Measurements from ENCODE around the gene TAS2R40. TPM values are rescaled to one million over a fixed set of nuclear protein-coding genes. Genes with fewer than 3 reads are reported as not detected.

The TAS2R40 gene
- total and polyA plus RNA-seq, 10 of the 15 experiments (the other 5 are each of a cell fraction or from before 2014, with no cell fraction given), result not detected

- Histone ChIP-seq H3K27me3 (replicated peaks in 1 of 2; ENCODE audit: control insufficient read depth in 2 of 2, insufficient read depth in 2 of 2, low read length in 1 of 2) (no peaks in the 10 kb centered on the region), H3K4me2 (ENCODE audit: control insufficient read depth, insufficient read depth) (no peak overlapping the region), H3K79me2 (ENCODE audit: control insufficient read depth, insufficient read depth, low read length) (no peaks in the 10 kb centered on the region), H3K4me3 (no peak overlapping the region), H3K4me1 (ENCODE audit: control insufficient read depth, insufficient read depth, low read length) (no peaks in the 10 kb centered on the region), H3K9ac (ENCODE audit: control insufficient read depth, insufficient read depth, low read length) (no peak overlapping the region), H3K27ac (ENCODE audit: control insufficient read depth, insufficient read depth) (no peak overlapping the region), H3K36me3 (ENCODE audit: control insufficient read depth in 2 of 2, insufficient read depth in 2 of 2, low read length in 1 of 2) (no peaks in the 10 kb centered on the region), H3K9me3 (replicated peaks; ENCODE audit: control insufficient read depth, insufficient read depth, low read length) (no peaks in the 10 kb centered on the region; the same call in 2 of the 3 replicates), H2AFZ (ENCODE audit: control insufficient read depth, low read depth, low read length) (no peak overlapping the region), H4K20me1 (ENCODE audit: control insufficient read depth, insufficient read depth) (no peaks in the 10 kb centered on the region)
- intact Hi-C loops (cut with micrococcal nuclease; ENCODE audit: unreplicated experiment) (loop anchor here (1.0 to 10.0 kb wide), 3 partner anchors 65 to 885 kb away; partner anchors contain the start of gene OR2A14), in situ Hi-C loops (cut with MboI) (no loop called here)
- FAIRE-seq (no peak), DNase-seq (ENCODE audit: low read depth, low spot score) (no peak), ATAC-seq (no peak)
- POLR2A ChIA-PET, result interaction anchor here (0.7 kb wide), 1 partner anchor 116 kb away, joined by 6 read pairs; no protein-coding TSS in a partner anchor
- CTCF ChIA-PET, result interaction anchor here (0.7 to 6.9 kb wide), 51 partner anchors 8 to 888 kb away, joined by 3 to 124 read pairs (median 6); partner anchors contain the start of genes CLCN1, EPHA1 and GSTK1
- no peak for TF ChIP-seq SMAD5 (IDR thresholded peaks at IDR 0.05; ENCODE audit: low read depth)
- BruUV-seq (replicated peaks), result no TSS peak
- RAD21 ChIA-PET (ENCODE audit: unreplicated experiment), result interaction anchor here (0.9 to 2.5 kb wide), 15 partner anchors 10 to 888 kb away, joined by 3 to 54 read pairs (median 5); partner anchors contain the start of genes EPHA1 and GSTK1
- SMC1A ChIA-PET (ENCODE audit: uncharacterized antibody, unreplicated experiment), result interaction anchor here (0.6 to 3.3 kb wide), 25 partner anchors 8 to 888 kb away, joined by 3 to 73 read pairs (median 6); partner anchors contain the start of genes EPHA1 and TAS2R40
Observed at GRCh38 chr7:143239813-143240212, 18.0 kb downstream of the TAS2R40 start.

- Histone ChIP-seq H4K20me1 (ENCODE audit: control insufficient read depth, insufficient read depth) (no peaks in the 10 kb centered on the region), H3K9me3 (replicated peaks; ENCODE audit: control insufficient read depth, insufficient read depth, low read length) (no peaks in the 10 kb centered on the region; the same call in 2 of the 3 replicates), H3K4me1 (ENCODE audit: control insufficient read depth, insufficient read depth, low read length) (no peaks in the 10 kb centered on the region), H3K4me3 (no peak overlapping the region), H3K36me3 (ENCODE audit: control insufficient read depth in 2 of 2, insufficient read depth in 2 of 2, low read length in 1 of 2) (no peaks in the 10 kb centered on the region), H2AFZ (ENCODE audit: control insufficient read depth, low read depth, low read length) (no peak overlapping the region), H3K9ac (ENCODE audit: control insufficient read depth, insufficient read depth, low read length) (no peak overlapping the region), H3K27ac (ENCODE audit: control insufficient read depth, insufficient read depth) (no peak overlapping the region), H3K4me2 (ENCODE audit: control insufficient read depth, insufficient read depth) (no peak overlapping the region), H3K79me2 (ENCODE audit: control insufficient read depth, insufficient read depth, low read length) (no peaks in the 10 kb centered on the region), H3K27me3 (replicated peaks in 1 of 2; ENCODE audit: control insufficient read depth in 2 of 2, insufficient read depth in 2 of 2, low read length in 1 of 2) (no peaks in the 10 kb centered on the region)
- intact Hi-C loops (cut with micrococcal nuclease; ENCODE audit: unreplicated experiment), result loop anchor here (1.0 to 10.0 kb wide), 3 partner anchors 65 to 884 kb away; partner anchors contain the start of gene OR2A14
- CTCF ChIA-PET, result interaction anchor here (0.7 to 6.9 kb wide), 66 partner anchors 9 to 887 kb away, joined by 3 to 124 read pairs (median 6); partner anchors contain the start of genes CLCN1, EPHA1 and GSTK1
- ATAC-seq (peak; percentile 97), DNase-seq (ENCODE audit: low read depth, low spot score) (no peak), FAIRE-seq (peak; percentile 97)
- RAD21 ChIA-PET (ENCODE audit: unreplicated experiment), result interaction anchor here (0.7 to 2.5 kb wide), 23 partner anchors 9 to 887 kb away, joined by 3 to 54 read pairs (median 5); partner anchors contain the start of genes EPHA1 and GSTK1
- BruUV-seq (replicated peaks), result no TSS peak
- POLR2A ChIA-PET, result no interaction called here
- 14% methylated on average over 9 of the region's 9 CpGs for WGBS (ENCODE audit: insufficient coverage, insufficient replicate concordance, low lambda C conversion rate, missing lambda C conversion rate)
- SMC1A ChIA-PET (ENCODE audit: uncharacterized antibody, unreplicated experiment), result interaction anchor here (0.6 to 3.3 kb wide), 37 partner anchors 8 to 887 kb away, joined by 3 to 73 read pairs (median 5); partner anchors contain the start of genes CASP2, EPHA1, GSTK1 and TAS2R40
- in situ Hi-C loops (cut with MboI), result no loop called here
- TF ChIP-seq FOXM1 (IDR thresholded peaks at IDR 0.05; ENCODE audit: low read depth, low read length), result 0 out of 2 replicates have a peak, but pooled peaks have one; percentile 28
- TF ChIP-seq PML (IDR thresholded peaks at IDR 0.05; ENCODE audit: low read length), result no peak
- TF ChIP-seq ZNF24 (IDR thresholded peaks at IDR 0.05), result 0 out of 2 replicates have a peak, but pooled peaks have one; percentile 37
- TF ChIP-seq YY1 (IDR thresholded peaks at IDR 0.05; ENCODE audit: low read depth, low read length), result 0 out of 2 replicates have a peak, but pooled peaks have one; percentile 55
- peak; percentile 82 to 95 (median 91) for TF ChIP-seq CTCF (IDR thresholded peaks at IDR 0.05 in 2 of 3, conservative IDR thresholded peaks at IDR 0.05 in 1 of 3; ENCODE audit: control insufficient read depth in 2 of 3, extremely low read depth in 1 of 3, insufficient read depth in 1 of 3, low read depth in 3 of 3, low read length in 3 of 3)
- TF ChIP-seq SMARCA5 (IDR thresholded peaks at IDR 0.05), result peak; percentile 61; the same call in 1 of the 2 replicates
- peak; percentile 30 for TF ChIP-seq SKIL (IDR thresholded peaks at IDR 0.05; ENCODE audit: low read depth, poor library complexity, severe bottlenecking)
- no peak for TF ChIP-seq POLR2A (IDR thresholded peaks at IDR 0.05; ENCODE audit: low read depth, low read length)
- no peak for TF ChIP-seq HCFC1 (IDR thresholded peaks at IDR 0.05; ENCODE audit: low read length)
- TF ChIP-seq SMC3 (IDR thresholded peaks at IDR 0.05; ENCODE audit: borderline replicate concordance, low read length), result peak; percentile 97
Observed at GRCh38 chr7:143240291-143241168, 18.7 kb downstream of the TAS2R40 start.
